ENCODE results near the gene CD40LG.
A peak's percentile ranks its signal among the peaks of the same experiment; 100 is the strongest.

CD40LG gene

DNA sequence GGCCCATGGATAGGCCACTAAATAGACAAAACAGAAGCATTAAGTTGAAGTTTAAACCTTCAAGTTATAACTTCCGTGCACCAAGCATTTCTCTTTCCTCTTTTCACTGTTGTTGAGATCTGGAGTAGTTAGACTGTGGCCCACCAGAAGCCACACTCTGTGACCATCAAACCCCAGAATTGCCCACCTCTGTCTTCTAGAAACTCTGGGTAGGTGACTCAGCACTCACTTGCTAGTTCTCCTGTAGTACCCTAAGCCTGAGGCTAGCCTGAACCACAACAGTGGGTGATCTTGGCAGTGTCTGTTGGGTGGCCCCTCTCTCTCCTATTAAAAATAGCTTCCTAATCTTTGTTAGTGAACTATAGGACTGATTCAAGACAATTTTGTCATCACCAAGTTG, 24.6 kb upstream of the CD40LG start:
- Histone ChIP-seq H3F3A (ENCODE audit: low read depth) (0 out of 2 replicates have a peak, but pooled peaks cover 4% of the 10 kb centered on the region), H3K9ac (ENCODE audit: low read depth, low read length, poor library complexity, severe bottlenecking) (no peak overlapping the region), H4K20me1 (ENCODE audit: insufficient read depth, low read length, poor library complexity, severe bottlenecking) (no peaks in the 10 kb centered on the region), H3K9me2 (replicated peaks; ENCODE audit: low read depth, low read length) (no peaks in the 10 kb centered on the region), H3K36me3 (ENCODE audit: insufficient read depth, low read length) (no peaks in the 10 kb centered on the region), H3K9me3 (ENCODE audit: insufficient read depth, low read depth, low read length) (no peaks in the 10 kb centered on the region), H3K4me3 (ENCODE audit: low read length, poor library complexity, severe bottlenecking) (no peak overlapping the region), H3K4me2 (ENCODE audit: low read depth, low read length, poor library complexity, severe bottlenecking) (peak overlapping the region; percentile 8), H3K27me3 (ENCODE audit: insufficient read depth, low read length, poor library complexity, severe bottlenecking) (no peaks in the 10 kb centered on the region), H3K4me1 (ENCODE audit: insufficient read depth, low read length, poor library complexity, severe bottlenecking) (peaks cover 32% of the 10 kb centered on the region), H2AFZ (ENCODE audit: low read length) (no peak overlapping the region), H3K79me2 (ENCODE audit: insufficient read depth, low read length) (no peaks in the 10 kb centered on the region)
- no peak for TF ChIP-seq EZH2phosphoT487 (IDR thresholded peaks at IDR 0.05; ENCODE audit: borderline replicate concordance)
- TF ChIP-seq, protein P1, sequence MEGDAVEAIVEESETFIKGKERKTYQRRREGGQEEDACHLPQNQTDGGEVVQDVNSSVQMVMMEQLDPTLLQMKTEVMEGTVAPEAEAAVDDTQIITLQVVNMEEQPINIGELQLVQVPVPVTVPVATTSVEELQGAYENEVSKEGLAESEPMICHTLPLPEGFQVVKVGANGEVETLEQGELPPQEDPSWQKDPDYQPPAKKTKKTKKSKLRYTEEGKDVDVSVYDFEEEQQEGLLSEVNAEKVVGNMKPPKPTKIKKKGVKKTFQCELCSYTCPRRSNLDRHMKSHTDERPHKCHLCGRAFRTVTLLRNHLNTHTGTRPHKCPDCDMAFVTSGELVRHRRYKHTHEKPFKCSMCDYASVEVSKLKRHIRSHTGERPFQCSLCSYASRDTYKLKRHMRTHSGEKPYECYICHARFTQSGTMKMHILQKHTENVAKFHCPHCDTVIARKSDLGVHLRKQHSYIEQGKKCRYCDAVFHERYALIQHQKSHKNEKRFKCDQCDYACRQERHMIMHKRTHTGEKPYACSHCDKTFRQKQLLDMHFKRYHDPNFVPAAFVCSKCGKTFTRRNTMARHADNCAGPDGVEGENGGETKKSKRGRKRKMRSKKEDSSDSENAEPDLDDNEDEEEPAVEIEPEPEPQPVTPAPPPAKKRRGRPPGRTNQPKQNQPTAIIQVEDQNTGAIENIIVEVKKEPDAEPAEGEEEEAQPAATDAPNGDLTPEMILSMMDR (conservative IDR thresholded peaks at IDR 0.05; ENCODE audit: low read length): no peak

DNA sequence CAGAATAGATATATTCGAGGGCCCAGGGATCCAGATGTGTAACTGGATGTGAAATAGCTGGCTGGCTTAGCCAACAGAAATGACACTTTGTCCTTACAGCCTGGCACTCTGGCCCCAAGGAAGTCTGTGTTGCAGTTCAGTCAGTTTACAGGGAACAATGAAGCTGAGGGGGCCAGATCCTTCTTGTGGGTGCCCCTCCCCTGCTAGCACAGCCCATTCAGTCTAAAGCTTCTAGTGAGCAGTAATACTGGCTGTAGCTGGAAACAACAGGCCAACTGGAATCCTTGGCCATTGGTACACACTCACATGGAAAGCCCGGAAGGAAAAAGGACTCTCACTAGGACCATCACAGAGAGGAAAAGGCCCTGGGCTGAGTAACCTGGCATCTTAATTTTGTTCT, 22.7 kb upstream of the CD40LG start:
- H3F3A ChIP-seq (ENCODE audit: low read depth): peaks cover 10% of the 10 kb centered on the region
- no peak overlapping the region for H3K4me3 ChIP-seq (ENCODE audit: low read length, poor library complexity, severe bottlenecking)
- H3K9ac ChIP-seq (ENCODE audit: low read depth, low read length, poor library complexity, severe bottlenecking): no peak overlapping the region
- no peaks in the 10 kb centered on the region for H3K79me2 ChIP-seq (ENCODE audit: insufficient read depth, low read length)
- H2AFZ ChIP-seq (ENCODE audit: low read length): no peak overlapping the region
- H3K27me3 ChIP-seq (ENCODE audit: insufficient read depth, low read length, poor library complexity, severe bottlenecking): no peaks in the 10 kb centered on the region
- no peaks in the 10 kb centered on the region for H3K9me2 ChIP-seq (replicated peaks; ENCODE audit: low read depth, low read length)
- no peak overlapping the region for H3K4me2 ChIP-seq (ENCODE audit: low read depth, low read length, poor library complexity, severe bottlenecking)
- TF ChIP-seq EZH2phosphoT487 (IDR thresholded peaks at IDR 0.05; ENCODE audit: borderline replicate concordance): no peak
- TF ChIP-seq, protein P1 (conservative IDR thresholded peaks at IDR 0.05; ENCODE audit: low read length): no peak
- no peaks in the 10 kb centered on the region for H3K9me3 ChIP-seq (ENCODE audit: insufficient read depth, low read depth, low read length)
- H3K4me1 ChIP-seq (ENCODE audit: insufficient read depth, low read length, poor library complexity, severe bottlenecking): peaks cover 48% of the 10 kb centered on the region
- no peaks in the 10 kb centered on the region for H3K36me3 ChIP-seq (ENCODE audit: insufficient read depth, low read length)
- peaks cover 4% of the 10 kb centered on the region for H4K20me1 ChIP-seq (ENCODE audit: insufficient read depth, low read length, poor library complexity, severe bottlenecking)

DNA sequence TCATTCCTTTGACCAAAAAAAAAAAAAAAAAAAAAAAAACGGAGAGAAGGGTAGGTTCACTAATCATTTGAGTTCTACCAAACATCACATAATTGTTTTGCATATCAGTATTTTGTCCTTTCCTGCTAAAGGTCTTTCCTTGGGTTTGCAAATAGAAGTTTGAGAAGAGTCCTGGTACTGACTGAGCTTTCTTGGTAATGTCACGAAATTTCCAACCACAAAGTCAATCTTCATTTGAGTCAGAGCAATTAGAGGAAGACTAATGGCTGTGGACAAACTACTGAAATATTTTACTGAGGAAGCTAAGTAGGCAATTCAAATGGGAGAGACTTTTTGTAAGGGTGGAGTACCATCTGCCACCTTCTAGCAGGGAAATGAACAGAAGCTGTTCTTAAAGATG, 21.7 kb upstream of the CD40LG start:
- Histone ChIP-seq H4K20me1 (ENCODE audit: insufficient read depth, low read length, poor library complexity, severe bottlenecking) (peaks cover 4% of the 10 kb centered on the region), H3K4me1 (ENCODE audit: insufficient read depth, low read length, poor library complexity, severe bottlenecking) (peaks cover 49% of the 10 kb centered on the region), H3K9ac (ENCODE audit: low read depth, low read length, poor library complexity, severe bottlenecking) (no peak overlapping the region), H2AFZ (ENCODE audit: low read length) (no peak overlapping the region), H3K36me3 (ENCODE audit: insufficient read depth, low read length) (no peaks in the 10 kb centered on the region), H3K27me3 (ENCODE audit: insufficient read depth, low read length, poor library complexity, severe bottlenecking) (no peaks in the 10 kb centered on the region), H3F3A (ENCODE audit: low read depth) (peaks cover 10% of the 10 kb centered on the region), H3K4me3 (ENCODE audit: low read length, poor library complexity, severe bottlenecking) (no peak overlapping the region), H3K79me2 (ENCODE audit: insufficient read depth, low read length) (no peaks in the 10 kb centered on the region), H3K9me2 (replicated peaks; ENCODE audit: low read depth, low read length) (no peaks in the 10 kb centered on the region), H3K4me2 (ENCODE audit: low read depth, low read length, poor library complexity, severe bottlenecking) (no peak overlapping the region), H3K9me3 (ENCODE audit: insufficient read depth, low read depth, low read length) (no peaks in the 10 kb centered on the region)
- no peak for TF ChIP-seq EZH2phosphoT487 (IDR thresholded peaks at IDR 0.05; ENCODE audit: borderline replicate concordance)
- TF ChIP-seq, protein P1 (conservative IDR thresholded peaks at IDR 0.05; ENCODE audit: low read length): no peak
